Ishikawa (cell line): Measurements from ENCODE around the gene TMEM214.

Experiments used
- CEBPB ChIP-seq: IDR thresholded peaks from 2 replicates; pipeline ENCODE4 v1.6.1; 2012
- CREB1 ChIP-seq: IDR thresholded peaks from 2 replicates; pipeline ENCODE4 v1.6.1; 2012; ENCODE audit warnings: low read depth
- EGR1 ChIP-seq: IDR thresholded peaks from 2 replicates; pipeline ENCODE4 v1.6.1; 2012
- EP300 ChIP-seq: IDR thresholded peaks from 2 replicates; pipeline ENCODE4 v1.6.1; 2012; ENCODE audit warnings: borderline replicate concordance
- FOXM1 ChIP-seq: IDR thresholded peaks from 2 replicates; pipeline ENCODE4 v1.6.1; 2012; ENCODE audit warnings: low read depth, borderline replicate concordance
- NFIC ChIP-seq: IDR thresholded peaks from 2 replicates; pipeline ENCODE4 v1.6.1; 2012
- RAD21 ChIP-seq: IDR thresholded peaks from 2 replicates; pipeline ENCODE4 v1.6.1; 2012; ENCODE audit warnings: low read depth
- TAF1 ChIP-seq: IDR thresholded peaks from 2 replicates; pipeline ENCODE4 v1.6.1; 2012; ENCODE audit warnings: low read depth, mild to moderate bottlenecking
- TCF12 ChIP-seq: IDR thresholded peaks from 2 replicates; pipeline ENCODE4 v1.6.1; 2012; ENCODE audit warnings: low read depth
- TEAD4 ChIP-seq: IDR thresholded peaks from 2 replicates; pipeline ENCODE4 v1.6.1; 2012
- YY1 ChIP-seq: IDR thresholded peaks from 2 replicates; pipeline ENCODE4 v1.6.1; 2012; ENCODE audit warnings: low read depth
- ZBTB7A ChIP-seq: IDR thresholded peaks from 2 replicates; pipeline ENCODE4 v1.6.1; 2012; ENCODE audit warnings: low read depth
- TF ChIP-seq, protein P1 (sequence below): IDR thresholded peaks from 2 replicates; pipeline ENCODE4 v1.6.1; 2012; ENCODE audit warnings: low read depth, mild to moderate bottlenecking
- TF ChIP-seq, protein P2 (sequence below): IDR thresholded peaks from 2 replicates; pipeline ENCODE4 v1.6.1; 2012
- TF ChIP-seq, protein P3 (sequence below): IDR thresholded peaks from 2 replicates; pipeline ENCODE4 v1.6.1; 2012

The TMEM214 gene

DNA sequence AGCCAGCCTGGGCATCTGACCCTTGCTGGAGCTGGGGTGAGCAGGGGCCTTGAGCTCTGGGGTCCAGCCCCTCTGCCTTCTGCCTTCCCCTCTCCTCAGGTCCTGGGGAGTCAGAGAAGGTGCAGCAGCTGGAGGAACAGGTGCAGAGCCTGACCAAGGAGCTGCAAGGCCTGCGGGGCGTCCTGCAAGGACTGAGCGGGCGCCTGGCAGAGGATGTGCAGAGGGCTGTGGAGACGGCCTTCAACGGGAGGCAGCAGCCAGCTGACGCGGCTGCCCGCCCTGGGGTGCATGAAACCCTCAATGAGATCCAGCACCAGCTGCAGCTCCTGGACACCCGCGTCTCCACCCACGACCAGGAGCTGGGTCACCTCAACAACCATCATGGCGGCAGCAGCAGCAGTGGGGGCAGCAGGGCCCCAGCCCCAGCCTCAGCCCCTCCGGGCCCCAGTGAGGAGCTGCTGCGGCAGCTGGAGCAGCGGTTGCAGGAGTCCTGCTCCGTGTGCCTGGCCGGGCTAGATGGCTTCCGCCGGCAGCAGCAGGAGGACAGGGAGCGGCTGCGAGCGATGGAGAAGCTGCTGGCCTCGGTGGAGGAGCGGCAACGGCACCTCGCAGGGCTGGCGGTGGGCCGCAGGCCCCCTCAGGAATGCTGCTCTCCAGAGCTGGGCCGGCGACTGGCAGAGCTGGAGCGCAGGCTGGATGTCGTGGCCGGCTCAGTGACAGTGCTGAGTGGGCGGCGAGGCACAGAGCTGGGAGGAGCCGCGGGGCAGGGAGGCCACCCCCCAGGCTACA lies 49.4 kb downstream of the TMEM214 start:
- TF ChIP-seq YY1 = no peak

DNA sequence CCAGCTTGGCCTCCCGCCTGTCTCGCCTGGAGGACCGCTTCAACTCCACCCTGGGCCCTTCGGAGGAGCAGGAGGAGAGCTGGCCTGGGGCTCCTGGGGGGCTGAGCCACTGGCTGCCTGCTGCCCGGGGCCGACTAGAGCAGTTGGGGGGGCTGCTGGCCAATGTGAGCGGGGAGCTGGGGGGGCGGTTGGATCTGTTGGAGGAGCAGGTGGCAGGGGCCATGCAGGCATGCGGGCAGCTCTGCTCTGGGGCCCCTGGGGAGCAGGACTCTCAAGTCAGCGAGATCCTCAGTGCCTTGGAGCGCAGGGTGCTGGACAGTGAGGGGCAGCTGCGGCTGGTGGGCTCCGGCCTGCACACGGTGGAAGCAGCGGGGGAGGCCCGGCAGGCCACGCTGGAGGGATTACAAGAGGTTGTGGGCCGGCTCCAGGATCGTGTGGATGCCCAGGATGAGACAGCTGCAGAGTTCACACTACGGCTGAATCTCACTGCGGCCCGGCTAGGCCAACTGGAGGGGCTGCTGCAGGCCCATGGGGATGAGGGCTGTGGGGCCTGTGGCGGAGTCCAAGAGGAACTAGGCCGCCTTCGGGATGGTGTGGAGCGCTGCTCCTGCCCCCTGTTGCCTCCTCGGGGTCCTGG lies 50.1 kb downstream of the TMEM214 start:
- no peak for TF ChIP-seq ZBTB7A
- no peak for TF ChIP-seq CEBPB
- TF ChIP-seq, protein P1, sequence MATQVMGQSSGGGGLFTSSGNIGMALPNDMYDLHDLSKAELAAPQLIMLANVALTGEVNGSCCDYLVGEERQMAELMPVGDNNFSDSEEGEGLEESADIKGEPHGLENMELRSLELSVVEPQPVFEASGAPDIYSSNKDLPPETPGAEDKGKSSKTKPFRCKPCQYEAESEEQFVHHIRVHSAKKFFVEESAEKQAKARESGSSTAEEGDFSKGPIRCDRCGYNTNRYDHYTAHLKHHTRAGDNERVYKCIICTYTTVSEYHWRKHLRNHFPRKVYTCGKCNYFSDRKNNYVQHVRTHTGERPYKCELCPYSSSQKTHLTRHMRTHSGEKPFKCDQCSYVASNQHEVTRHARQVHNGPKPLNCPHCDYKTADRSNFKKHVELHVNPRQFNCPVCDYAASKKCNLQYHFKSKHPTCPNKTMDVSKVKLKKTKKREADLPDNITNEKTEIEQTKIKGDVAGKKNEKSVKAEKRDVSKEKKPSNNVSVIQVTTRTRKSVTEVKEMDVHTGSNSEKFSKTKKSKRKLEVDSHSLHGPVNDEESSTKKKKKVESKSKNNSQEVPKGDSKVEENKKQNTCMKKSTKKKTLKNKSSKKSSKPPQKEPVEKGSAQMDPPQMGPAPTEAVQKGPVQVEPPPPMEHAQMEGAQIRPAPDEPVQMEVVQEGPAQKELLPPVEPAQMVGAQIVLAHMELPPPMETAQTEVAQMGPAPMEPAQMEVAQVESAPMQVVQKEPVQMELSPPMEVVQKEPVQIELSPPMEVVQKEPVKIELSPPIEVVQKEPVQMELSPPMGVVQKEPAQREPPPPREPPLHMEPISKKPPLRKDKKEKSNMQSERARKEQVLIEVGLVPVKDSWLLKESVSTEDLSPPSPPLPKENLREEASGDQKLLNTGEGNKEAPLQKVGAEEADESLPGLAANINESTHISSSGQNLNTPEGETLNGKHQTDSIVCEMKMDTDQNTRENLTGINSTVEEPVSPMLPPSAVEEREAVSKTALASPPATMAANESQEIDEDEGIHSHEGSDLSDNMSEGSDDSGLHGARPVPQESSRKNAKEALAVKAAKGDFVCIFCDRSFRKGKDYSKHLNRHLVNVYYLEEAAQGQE = no peak
- no peak for TF ChIP-seq FOXM1
- TF ChIP-seq RAD21 = no peak
- no peak for TF ChIP-seq NFIC
- TF ChIP-seq, protein P2, sequence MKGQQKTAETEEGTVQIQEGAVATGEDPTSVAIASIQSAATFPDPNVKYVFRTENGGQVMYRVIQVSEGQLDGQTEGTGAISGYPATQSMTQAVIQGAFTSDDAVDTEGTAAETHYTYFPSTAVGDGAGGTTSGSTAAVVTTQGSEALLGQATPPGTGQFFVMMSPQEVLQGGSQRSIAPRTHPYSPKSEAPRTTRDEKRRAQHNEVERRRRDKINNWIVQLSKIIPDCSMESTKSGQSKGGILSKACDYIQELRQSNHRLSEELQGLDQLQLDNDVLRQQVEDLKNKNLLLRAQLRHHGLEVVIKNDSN = no peak
- no peak for TF ChIP-seq EP300
- TF ChIP-seq YY1 = no peak
- no peak for TF ChIP-seq EGR1
- TF ChIP-seq TAF1 = no peak
- TF ChIP-seq CREB1 = no peak
- TF ChIP-seq, protein P3, sequence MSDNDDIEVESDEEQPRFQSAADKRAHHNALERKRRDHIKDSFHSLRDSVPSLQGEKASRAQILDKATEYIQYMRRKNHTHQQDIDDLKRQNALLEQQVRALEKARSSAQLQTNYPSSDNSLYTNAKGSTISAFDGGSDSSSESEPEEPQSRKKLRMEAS = no peak
- TF ChIP-seq TCF12 = no peak
- TF ChIP-seq TEAD4 = no peak

DNA sequence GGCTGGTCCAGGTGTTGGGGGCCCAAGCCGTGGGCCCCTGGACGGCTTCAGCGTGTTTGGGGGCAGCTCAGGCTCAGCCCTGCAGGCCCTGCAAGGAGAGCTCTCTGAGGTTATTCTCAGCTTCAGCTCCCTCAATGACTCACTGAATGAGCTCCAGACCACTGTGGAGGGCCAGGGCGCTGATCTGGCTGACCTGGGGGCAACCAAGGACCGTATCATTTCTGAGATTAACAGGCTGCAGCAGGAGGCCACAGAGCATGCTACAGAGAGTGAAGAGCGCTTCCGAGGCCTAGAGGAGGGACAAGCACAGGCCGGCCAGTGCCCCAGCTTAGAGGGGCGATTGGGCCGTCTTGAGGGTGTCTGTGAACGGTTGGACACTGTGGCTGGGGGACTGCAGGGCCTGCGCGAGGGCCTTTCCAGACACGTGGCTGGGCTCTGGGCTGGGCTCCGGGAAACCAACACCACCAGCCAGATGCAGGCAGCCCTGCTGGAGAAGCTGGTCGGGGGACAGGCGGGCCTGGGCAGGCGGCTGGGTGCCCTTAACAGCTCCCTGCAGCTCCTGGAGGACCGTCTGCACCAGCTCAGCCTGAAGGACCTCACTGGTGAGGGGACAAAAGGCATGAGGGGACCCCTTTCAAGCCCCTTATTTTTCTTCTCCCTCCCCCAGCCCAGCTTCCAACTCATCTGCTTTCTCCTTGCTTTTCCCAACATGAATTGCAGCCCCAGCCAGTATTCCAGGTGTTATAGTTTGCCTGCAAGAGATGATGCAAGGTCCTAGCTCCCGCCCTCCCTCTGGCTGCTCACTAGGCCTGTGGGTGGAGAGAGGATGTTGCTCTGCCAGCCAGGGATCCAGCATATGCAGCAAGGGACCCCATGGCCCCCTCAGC lies 50.9 kb downstream of the TMEM214 start:
- TF ChIP-seq NFIC = no peak
- no peak for TF ChIP-seq EP300
- no peak for TF ChIP-seq TAF1
- TF ChIP-seq, protein P2 = no peak
- TF ChIP-seq, protein P1 = no peak
- no peak for TF ChIP-seq RAD21
- no peak for TF ChIP-seq FOXM1
- TF ChIP-seq CEBPB = no peak
- no peak for TF ChIP-seq ZBTB7A
- no peak for TF ChIP-seq EGR1
- no peak for TF ChIP-seq TEAD4
- no peak for TF ChIP-seq TCF12
- no peak for TF ChIP-seq CREB1

DNA sequence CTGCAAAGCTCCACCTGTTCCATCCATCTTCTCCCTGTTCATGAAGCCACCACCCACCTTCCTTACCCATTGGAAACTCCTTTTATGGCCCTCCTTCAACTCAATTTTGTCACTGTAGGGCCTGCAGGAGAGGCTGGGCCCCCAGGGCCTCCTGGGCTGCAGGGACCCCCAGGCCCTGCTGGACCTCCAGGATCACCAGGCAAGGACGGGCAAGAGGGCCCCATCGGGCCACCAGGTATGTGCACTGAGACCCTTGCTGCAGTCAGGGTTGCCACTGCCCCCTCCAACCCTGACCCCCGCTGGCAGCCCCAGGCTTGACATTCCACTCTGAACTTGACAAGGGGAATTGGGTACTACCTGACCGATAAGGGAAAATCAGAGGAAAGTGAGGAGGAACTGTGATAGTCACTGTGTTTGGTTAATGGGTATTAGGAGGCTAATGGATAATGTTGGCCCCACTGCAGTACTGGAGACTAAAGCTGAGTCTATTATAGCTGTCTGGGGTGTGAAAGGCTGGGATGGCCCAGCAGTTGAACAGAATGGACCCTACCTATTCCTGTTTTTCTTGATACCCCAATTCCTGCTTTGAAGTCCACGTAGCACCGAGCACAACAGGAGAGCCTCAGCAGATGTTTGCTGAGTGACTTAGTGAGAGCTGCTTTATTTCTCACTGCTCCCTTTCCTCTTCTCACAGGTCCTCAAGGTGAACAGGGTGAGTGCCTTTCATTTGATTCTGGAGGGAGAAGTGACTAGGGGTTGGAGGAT lies 51.7 kb downstream of the TMEM214 start:
- TF ChIP-seq TCF12 (no peak), CEBPB (no peak), TAF1 (no peak), FOXM1 (no peak), RAD21 (no peak)
- TF ChIP-seq, protein P1 = no peak
- TF ChIP-seq, protein P3 = no peak
